ENCODE measurements around the gene PRICKLE1. TPM values are rescaled to one million over a fixed set of nuclear protein-coding genes. Genes with fewer than 3 reads are reported as not detected.

PRICKLE1 gene
- total RNA-seq, 2 experiments from 2014 or later: not detected

DNA sequence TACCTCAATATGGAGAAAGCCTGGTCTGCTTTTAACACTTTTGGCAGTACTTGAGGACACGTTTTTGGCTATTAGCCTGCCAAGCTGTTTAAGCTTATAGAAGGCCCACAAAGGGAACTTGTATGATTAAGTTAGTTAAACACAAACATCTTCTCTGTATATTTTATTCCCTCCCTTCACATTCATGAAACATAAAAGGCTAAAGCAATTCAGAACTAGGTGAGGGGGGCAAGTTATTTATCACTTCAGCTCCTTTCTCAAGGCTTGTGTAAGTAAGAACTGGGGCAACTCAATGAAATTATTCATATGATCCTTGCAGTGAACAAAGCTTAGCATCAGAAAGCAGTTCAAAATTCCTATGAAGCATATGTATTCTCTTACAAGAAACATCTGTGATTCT lies 7.5 kb downstream of the PRICKLE1 start:
- H3K4me3 Mint-ChIP-seq: no peak overlapping the region
- intact Hi-C loops (cut with micrococcal nuclease): no loop called here
- H3K36me3 Mint-ChIP-seq (ENCODE audit: low read depth): no peaks in the 10 kb centered on the region
- ATAC-seq (no peak), DNase-seq (no peak)
- ChIA-PET CTCF (no interaction called here), POLR2A (no interaction called here)
- no peaks in the 10 kb centered on the region for H3K4me1 Mint-ChIP-seq (ENCODE audit: low read depth)
- no peak overlapping the region for H3K27ac Mint-ChIP-seq
- TF ChIP-seq, protein P1, sequence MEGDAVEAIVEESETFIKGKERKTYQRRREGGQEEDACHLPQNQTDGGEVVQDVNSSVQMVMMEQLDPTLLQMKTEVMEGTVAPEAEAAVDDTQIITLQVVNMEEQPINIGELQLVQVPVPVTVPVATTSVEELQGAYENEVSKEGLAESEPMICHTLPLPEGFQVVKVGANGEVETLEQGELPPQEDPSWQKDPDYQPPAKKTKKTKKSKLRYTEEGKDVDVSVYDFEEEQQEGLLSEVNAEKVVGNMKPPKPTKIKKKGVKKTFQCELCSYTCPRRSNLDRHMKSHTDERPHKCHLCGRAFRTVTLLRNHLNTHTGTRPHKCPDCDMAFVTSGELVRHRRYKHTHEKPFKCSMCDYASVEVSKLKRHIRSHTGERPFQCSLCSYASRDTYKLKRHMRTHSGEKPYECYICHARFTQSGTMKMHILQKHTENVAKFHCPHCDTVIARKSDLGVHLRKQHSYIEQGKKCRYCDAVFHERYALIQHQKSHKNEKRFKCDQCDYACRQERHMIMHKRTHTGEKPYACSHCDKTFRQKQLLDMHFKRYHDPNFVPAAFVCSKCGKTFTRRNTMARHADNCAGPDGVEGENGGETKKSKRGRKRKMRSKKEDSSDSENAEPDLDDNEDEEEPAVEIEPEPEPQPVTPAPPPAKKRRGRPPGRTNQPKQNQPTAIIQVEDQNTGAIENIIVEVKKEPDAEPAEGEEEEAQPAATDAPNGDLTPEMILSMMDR (IDR thresholded peaks at IDR 0.05): no peak
- peaks cover 11% of the 10 kb centered on the region for H3K27me3 Mint-ChIP-seq
- no peaks in the 10 kb centered on the region for H3K9me3 Mint-ChIP-seq

DNA sequence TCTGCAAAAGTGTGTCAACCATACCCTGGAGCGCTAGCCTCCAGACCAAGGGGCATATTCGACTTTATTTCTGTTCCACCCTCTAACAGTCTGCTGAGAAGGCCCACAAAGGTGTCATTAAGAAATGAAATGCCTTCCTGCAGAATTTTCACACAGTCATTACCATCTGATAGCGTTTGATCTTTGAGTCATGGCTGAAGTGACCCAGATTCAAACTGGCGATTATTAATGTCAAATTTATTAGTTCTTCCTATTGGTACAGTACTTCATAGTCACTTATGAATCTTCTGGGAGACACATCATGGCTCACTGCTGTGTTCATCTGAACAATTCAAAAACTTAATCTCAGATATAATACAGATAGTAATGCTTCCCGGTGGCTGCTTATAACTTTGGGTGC lies 13.2 kb downstream of the PRICKLE1 start:
- peaks cover 5% of the 10 kb centered on the region for H3K27me3 Mint-ChIP-seq
- POLR2A ChIA-PET: no interaction called here
- H3K36me3 Mint-ChIP-seq (ENCODE audit: low read depth): no peaks in the 10 kb centered on the region
- no peak overlapping the region for H3K27ac Mint-ChIP-seq
- intact Hi-C loops (cut with micrococcal nuclease): no loop called here
- no peaks in the 10 kb centered on the region for H3K9me3 Mint-ChIP-seq
- CTCF ChIA-PET: no interaction called here
- H3K4me3 Mint-ChIP-seq: no peak overlapping the region
- no peak for ATAC-seq
- DNase-seq: no peak
- TF ChIP-seq, protein P1 (IDR thresholded peaks at IDR 0.05): no peak
- no peaks in the 10 kb centered on the region for H3K4me1 Mint-ChIP-seq (ENCODE audit: low read depth)

DNA sequence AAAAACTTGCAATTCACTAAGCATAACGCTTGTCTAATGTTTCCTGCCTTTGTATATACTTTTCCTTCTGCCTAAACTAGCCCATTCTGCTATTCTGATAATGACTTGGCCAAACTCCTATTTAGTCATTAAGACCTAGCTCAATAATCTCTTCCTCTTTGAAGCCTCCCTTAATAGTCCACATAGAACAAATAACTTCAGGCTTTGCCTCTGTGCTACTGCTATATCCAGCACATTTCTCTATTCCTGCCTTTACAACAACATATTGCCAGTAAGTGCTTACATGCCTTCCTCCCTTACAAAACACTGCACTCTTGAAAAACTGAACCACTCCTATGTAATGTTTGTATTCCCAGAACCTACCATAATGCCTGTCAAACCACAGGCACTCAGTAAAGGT lies 13.8 kb downstream of the PRICKLE1 start:
- ATAC-seq (no peak), DNase-seq (no peak)
- Mint-ChIP-seq H3K36me3 (ENCODE audit: low read depth) (no peaks in the 10 kb centered on the region), H3K9me3 (no peaks in the 10 kb centered on the region), H3K27ac (no peak overlapping the region), H3K4me3 (no peak overlapping the region), H3K4me1 (ENCODE audit: low read depth) (no peaks in the 10 kb centered on the region), H3K27me3 (peaks cover 5% of the 10 kb centered on the region)
- TF ChIP-seq, protein P1 (IDR thresholded peaks at IDR 0.05): no peak
- POLR2A ChIA-PET: no interaction called here
- CTCF ChIA-PET: no interaction called here
- intact Hi-C loops (cut with micrococcal nuclease): no loop called here

DNA sequence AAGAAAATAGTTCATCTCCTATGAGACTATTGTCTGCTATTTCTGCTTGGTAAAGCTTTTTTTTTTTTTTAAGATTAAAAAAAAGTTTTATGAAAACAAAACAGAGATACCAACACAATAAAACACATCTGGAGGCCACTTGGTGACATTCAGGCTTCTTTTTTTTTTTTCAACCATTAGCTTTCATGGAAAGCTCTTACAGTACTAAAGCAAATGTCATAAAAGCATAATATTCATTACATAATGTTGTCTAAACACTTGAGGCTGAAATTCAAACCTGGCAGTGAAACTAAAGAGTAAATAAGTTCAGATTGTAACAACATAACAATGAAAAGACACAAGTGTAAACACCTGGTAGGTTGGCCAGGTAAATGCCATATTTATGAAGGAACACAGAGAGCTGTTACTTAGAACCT lies 14.7 kb downstream of the PRICKLE1 start:
- CTCF ChIA-PET: no interaction called here

DNA sequence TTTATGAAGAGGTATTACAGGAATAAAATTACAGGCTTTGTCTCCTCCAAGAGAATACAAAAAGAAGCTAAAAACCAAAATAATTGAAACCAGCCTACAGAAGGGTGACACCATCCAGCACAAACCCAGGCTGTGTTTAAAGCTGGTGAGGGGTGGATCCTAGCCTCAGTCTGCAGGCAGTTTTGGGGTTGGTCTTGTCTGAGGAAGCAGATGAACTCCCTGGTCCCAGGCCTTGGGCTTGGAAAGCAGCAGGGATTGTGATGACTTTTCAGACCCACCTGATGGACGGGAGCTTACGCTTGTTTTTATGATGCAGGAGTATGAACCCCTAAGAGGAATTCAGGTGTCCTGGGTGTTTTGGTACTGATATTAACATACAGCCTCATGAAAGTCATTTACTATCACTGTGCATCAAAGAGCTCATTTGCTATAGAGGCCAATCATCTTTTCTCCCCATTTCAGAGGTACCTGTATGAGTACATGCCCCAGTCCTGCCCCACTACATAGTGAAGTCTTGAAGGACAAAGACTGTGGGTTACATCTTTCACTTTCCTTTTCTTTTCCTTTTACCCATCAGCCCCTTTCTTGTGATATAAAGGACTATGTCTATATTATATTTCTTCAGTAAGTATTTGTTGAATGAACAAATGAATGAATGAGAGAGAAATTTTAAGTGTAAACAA lies 18.1 kb downstream of the PRICKLE1 start:
- no peaks in the 10 kb centered on the region for H3K9me3 Mint-ChIP-seq
- POLR2A ChIA-PET: no interaction called here
- intact Hi-C loops (cut with micrococcal nuclease): no loop called here
- no peak overlapping the region for H3K27ac Mint-ChIP-seq
- TF ChIP-seq, protein P1 (IDR thresholded peaks at IDR 0.05): no peak
- ATAC-seq (no peak), DNase-seq (no peak)
- H3K27me3 Mint-ChIP-seq: peaks cover 3% of the 10 kb centered on the region
- CTCF ChIA-PET: interaction anchor here (0.7 to 1.4 kb wide), 2 partner anchors 12 to 88 kb away, joined by 3 to 4 read pairs; no protein-coding TSS in a partner anchor
- no peak overlapping the region for H3K4me3 Mint-ChIP-seq
- no peaks in the 10 kb centered on the region for H3K4me1 Mint-ChIP-seq (ENCODE audit: low read depth)
- H3K36me3 Mint-ChIP-seq (ENCODE audit: low read depth): no peaks in the 10 kb centered on the region

More for the DNA sequence above, 14.7 kb downstream of the PRICKLE1 start:
- intact Hi-C loops (cut with micrococcal nuclease): no loop called here
- no peaks in the 10 kb centered on the region for H3K36me3 Mint-ChIP-seq (ENCODE audit: low read depth)
- TF ChIP-seq, protein P1 (IDR thresholded peaks at IDR 0.05): no peak
- no peak overlapping the region for H3K4me3 Mint-ChIP-seq
- H3K9me3 Mint-ChIP-seq: no peaks in the 10 kb centered on the region
- H3K27me3 Mint-ChIP-seq: peaks cover 5% of the 10 kb centered on the region
- H3K4me1 Mint-ChIP-seq (ENCODE audit: low read depth): no peaks in the 10 kb centered on the region
- DNase-seq: no peak
- POLR2A ChIA-PET: no interaction called here
- no peak overlapping the region for H3K27ac Mint-ChIP-seq
- no peak for ATAC-seq
